Measurements from ENCODE around the gene CEP350.

DNA sequence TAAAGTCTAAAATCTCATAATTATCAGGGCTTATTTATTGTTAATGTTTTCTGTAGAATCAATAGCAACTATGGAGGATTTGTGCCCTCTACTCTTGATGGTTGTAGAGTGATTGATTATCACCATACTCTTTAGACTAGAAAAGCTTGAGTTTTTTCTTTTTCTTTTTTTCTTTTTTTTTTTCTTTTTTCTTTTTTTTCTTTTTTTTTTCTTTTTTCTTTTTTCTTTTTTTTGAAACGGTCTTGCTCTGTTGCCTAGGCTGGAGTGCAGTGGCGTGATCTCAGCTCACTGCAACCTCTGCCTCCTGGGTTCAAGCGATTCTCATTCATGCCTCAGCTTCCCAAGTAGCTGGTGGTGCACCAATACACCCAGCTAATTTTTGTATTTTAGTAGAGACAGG is 42.8 kb upstream of the CEP350 start:
- TF ChIP-seq CTCF (IDR thresholded peaks at IDR 0.05), result no peak
- TF ChIP-seq POLR2A (IDR thresholded peaks at IDR 0.05), result no peak

Measured in adrenal gland (tissue), 5 donors.